MM.1S (cell line): ENCODE measurements around the gene PRICKLE1.

Experiments
- EZH2 ChIP-seq: fragments of 300-600 bp; sonication (generic); optimal IDR thresholded peaks from 2 replicates; pipeline ENCODE3; 2017; ENCODE audit warnings: low read depth, mild to moderate bottlenecking, antibody characterized with exemption, low read length, mixed read lengths
- TF ChIP-seq, protein P1 (sequence below): fragments of 300-600 bp; sonication (generic); IDR thresholded peaks from 2 replicates; pipeline ENCODE4 v1.5.1; 2016; ENCODE audit warnings: antibody characterized with exemption, low read length, mixed read lengths

DNA sequence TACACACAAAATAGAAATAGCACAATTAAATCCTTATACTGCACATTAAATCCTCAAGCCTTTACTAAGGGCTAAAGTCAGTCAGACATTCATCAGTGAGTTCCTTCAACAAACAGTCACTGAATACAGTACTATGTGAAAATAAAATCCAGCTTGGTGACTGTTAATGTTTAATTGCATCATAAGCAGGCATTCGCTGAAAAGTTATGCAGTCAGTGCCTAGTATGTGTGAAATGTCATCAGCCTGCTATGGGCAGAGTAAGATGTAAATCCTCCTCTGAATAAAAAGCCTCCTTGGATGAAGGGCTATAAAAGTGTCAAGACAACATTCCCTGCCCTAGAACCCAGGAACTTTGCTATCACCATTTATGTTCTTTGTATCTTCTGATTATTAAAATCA lies 116.4 kb downstream of the PRICKLE1 start:
- TF ChIP-seq, protein P1, sequence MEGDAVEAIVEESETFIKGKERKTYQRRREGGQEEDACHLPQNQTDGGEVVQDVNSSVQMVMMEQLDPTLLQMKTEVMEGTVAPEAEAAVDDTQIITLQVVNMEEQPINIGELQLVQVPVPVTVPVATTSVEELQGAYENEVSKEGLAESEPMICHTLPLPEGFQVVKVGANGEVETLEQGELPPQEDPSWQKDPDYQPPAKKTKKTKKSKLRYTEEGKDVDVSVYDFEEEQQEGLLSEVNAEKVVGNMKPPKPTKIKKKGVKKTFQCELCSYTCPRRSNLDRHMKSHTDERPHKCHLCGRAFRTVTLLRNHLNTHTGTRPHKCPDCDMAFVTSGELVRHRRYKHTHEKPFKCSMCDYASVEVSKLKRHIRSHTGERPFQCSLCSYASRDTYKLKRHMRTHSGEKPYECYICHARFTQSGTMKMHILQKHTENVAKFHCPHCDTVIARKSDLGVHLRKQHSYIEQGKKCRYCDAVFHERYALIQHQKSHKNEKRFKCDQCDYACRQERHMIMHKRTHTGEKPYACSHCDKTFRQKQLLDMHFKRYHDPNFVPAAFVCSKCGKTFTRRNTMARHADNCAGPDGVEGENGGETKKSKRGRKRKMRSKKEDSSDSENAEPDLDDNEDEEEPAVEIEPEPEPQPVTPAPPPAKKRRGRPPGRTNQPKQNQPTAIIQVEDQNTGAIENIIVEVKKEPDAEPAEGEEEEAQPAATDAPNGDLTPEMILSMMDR, result no peak
- TF ChIP-seq EZH2, result no peak
